Lower leg skin (tissue), 4 donors: Measurements from ENCODE around the gene SERPIND1. TPM values are rescaled to one million over a fixed set of nuclear protein-coding genes. Genes with fewer than 3 reads are reported as not detected.
"Not testable (repeated sequence)": the region's sequence is repeated elsewhere in the genome, so short reads cannot be mapped to it uniquely, and the experiment has no call there.

Experiments
- DNase-seq, 2 donors: peaks; one replicate each; pipeline ENCODE4 v3.0.0-alpha.2; 2019; ENCODE audit warnings: low spot score in 2 of 2
- H3K4me3 ChIP-seq: fragments of 200-600 bp; sonication (generic); 2 replicates; pipeline ENCODE4 v1.5.1; 2017; ENCODE audit warnings: mild to moderate bottlenecking, low read depth; ENCODE audit not compliant: poor library complexity, severe bottlenecking
- CTCF ChIP-seq, 3 donors: fragments of 450-650 bp; IDR thresholded peaks; one replicate each; pipeline ENCODE4 v1.5.1; 2016; ENCODE audit warnings: antibody characterized with exemption in 3 of 3, mild to moderate bottlenecking in 3 of 3, moderate library complexity in 2 of 3
- POLR2A ChIP-seq, 2 donors: fragments of 450-650 bp; IDR thresholded peaks; one replicate each; pipeline ENCODE4 v1.6.1; 2016 to 2017; ENCODE audit warnings: antibody characterized with exemption in 2 of 2, mild to moderate bottlenecking in 1 of 2, moderate library complexity in 1 of 2
- WGBS, 2 donors: methylation state at CpG; one replicate each; pipeline ENCODE4 v1.1.5; 2018; 5-methylcytosine and 5-hydroxymethylcytosine counted together
- intact Hi-C: fragments of 100-400 bp; cut with DNase I; formaldehyde crosslinking; loops from one replicate; pipeline ENCODE4 v1.15.0; 2023; ENCODE audit warnings: low total_unique reads
- total RNA-seq, 4 donors: library from RNA; depleted of rRNA; stranded (reverse); fragments of >200 nt; gene quantifications; one replicate each; pipeline ENCODE4 v1.1.0, GENCODE V29; 2016

SERPIND1 gene
- total RNA-seq, 4 donors from 2014 or later = not detected

GRCh38 chr22:20825624-20826023 is 51.7 kb downstream of the SERPIND1 start:
- WGBS, 2 donors = 85 to 90% methylated on average over 6 of the region's 6 CpGs
- TF ChIP-seq POLR2A (IDR thresholded peaks at IDR 0.05) (no peak), CTCF (IDR thresholded peaks at IDR 0.05) (no peak)

GRCh38 chr22:20826373-20827152 is 52.6 kb downstream of the SERPIND1 start:
- H3K4me3 ChIP-seq, intact Hi-C loops, DNase-seq: not testable (repeated sequence)
- WGBS, 2 donors = 95 to 99% methylated on average over 5 of the region's 5 CpGs

More at GRCh38 chr22:20825624-20826023, 51.7 kb downstream of the SERPIND1 start:
- no peak for DNase-seq
- H3K4me3 ChIP-seq = no peak overlapping the region
- intact Hi-C loops = no loop called here

GRCh38 chr22:20829491-20830134 is 55.7 kb downstream of the SERPIND1 start:
- DNase-seq = no peak
- H3K4me3 ChIP-seq = no peak overlapping the region
- intact Hi-C loops = no loop called here
- TF ChIP-seq POLR2A (IDR thresholded peaks at IDR 0.05) (no peak), CTCF (IDR thresholded peaks at IDR 0.05) (no peak)
- WGBS, 2 donors = 96 to 97% methylated on average over 3 of the region's 3 CpGs

- H3K4me3 ChIP-seq = no peak overlapping the region
- TF ChIP-seq CTCF (IDR thresholded peaks at IDR 0.05) = no peak
- no peak for TF ChIP-seq POLR2A (IDR thresholded peaks at IDR 0.05)
- DNase-seq = no peak
- 95 to 100% methylated on average over 6 of the region's 6 CpGs for WGBS, 2 donors
- intact Hi-C loops = no loop called here
Measured at GRCh38 chr22:20833225-20833665, 59.3 kb downstream of the SERPIND1 start.

GRCh38 chr22:20834206-20834605 is 60.3 kb downstream of the SERPIND1 start:
- 88 to 95% methylated on average over 3 of the region's 3 CpGs for WGBS, 2 donors
- TF ChIP-seq CTCF (IDR thresholded peaks at IDR 0.05) (no peak), POLR2A (IDR thresholded peaks at IDR 0.05) (no peak)
- intact Hi-C loops = no loop called here
- no peak for DNase-seq
- H3K4me3 ChIP-seq = no peak overlapping the region

- 93 to 98% methylated on average over 3 of the region's 3 CpGs for WGBS, 2 donors
- TF ChIP-seq CTCF (IDR thresholded peaks at IDR 0.05) (no peak), POLR2A (IDR thresholded peaks at IDR 0.05) (no peak)
- H3K4me3 ChIP-seq = no peak overlapping the region
- DNase-seq = no peak
- intact Hi-C loops = no loop called here
Measured at GRCh38 chr22:20834725-20835124, 60.8 kb downstream of the SERPIND1 start.
